ENCODE results near the gene KCNT1.

Gene KCNT1

DNA sequence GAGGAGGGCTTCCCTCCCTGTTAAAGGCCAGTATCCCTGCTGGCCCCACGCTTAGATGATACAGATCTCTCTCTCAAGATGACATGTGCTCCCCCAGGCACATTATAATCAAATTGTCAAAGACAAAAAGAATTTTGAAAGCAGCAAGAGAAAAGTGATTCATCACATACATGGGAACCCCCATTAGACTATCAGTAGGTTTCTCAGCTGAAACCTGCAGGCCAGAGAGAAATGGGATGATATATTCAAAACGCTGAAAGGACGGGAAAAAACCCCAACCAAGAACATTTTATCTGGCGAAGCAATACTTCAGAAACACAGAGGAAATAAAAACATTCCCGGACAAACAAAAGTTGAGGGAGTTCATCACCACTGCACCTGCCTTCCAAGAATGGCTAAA is 126.7 kb downstream of the KCNT1 start:
- DNase-seq (ENCODE audit: low read depth, low spot score) = no peak
- H3K27ac ChIP-seq = no peak overlapping the region

DNA sequence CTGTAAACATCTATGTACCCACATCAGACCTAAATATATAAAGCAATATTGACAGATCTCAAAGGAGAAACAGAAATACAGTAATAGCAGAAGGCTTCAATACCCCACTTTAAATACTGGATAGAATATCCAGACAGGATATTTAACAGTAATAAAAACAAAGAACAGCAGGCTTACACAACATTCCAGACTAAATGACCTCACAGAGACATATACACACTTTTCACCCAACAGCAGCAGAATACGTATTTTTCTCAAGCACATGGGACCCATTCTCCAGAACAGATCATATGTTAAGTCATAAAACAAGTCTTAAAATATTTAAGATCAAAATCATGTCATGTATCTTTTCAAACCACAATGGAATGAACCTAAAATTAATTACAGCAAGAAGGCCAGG is 128.5 kb downstream of the KCNT1 start:
- H3K27ac ChIP-seq = no peak overlapping the region
- no peak for DNase-seq (ENCODE audit: low read depth, low spot score)

DNA sequence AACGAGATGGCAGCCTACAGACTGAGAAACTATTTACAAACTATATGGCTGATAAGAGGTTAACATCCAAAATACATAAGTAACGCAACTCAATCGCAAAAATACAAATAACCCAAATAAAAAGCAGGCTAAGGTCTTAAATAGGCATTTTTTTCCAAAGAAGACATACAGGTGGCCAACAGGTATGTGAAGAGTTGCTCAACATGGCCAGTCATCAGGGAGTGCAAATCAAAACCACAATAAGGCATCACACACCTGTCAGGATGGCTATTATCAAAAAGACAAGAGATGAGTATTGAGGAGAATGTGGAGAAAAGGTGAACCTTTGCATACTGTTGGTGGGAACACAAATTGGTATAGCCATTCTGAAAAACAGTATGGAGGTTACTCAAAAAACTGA is 131.9 kb downstream of the KCNT1 start:
- DNase-seq (ENCODE audit: low read depth, low spot score) = no peak
- H3K27ac ChIP-seq = no peak overlapping the region

DNA sequence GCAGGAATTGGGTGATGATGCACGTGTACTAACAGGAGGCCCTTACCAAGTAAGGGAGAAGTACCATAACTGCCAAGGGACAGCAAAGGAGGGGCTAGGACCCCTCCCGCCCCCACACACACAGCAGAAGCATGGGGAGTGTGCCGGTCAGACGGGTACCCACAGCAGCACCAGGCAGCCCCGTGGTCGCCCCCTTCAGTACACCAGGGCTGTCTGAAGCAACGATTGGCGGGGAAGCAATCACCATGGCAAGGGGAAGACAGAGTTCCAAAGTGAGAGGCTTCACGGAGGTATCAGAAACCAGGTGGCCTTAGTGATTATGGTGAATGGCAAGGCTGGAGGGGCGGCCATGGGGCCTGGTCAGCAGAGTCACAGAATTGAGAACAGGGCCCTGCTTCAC is 133.1 kb downstream of the KCNT1 start:
- H3K27ac ChIP-seq = no peak overlapping the region
- DNase-seq (ENCODE audit: low read depth, low spot score) = no peak

DNA sequence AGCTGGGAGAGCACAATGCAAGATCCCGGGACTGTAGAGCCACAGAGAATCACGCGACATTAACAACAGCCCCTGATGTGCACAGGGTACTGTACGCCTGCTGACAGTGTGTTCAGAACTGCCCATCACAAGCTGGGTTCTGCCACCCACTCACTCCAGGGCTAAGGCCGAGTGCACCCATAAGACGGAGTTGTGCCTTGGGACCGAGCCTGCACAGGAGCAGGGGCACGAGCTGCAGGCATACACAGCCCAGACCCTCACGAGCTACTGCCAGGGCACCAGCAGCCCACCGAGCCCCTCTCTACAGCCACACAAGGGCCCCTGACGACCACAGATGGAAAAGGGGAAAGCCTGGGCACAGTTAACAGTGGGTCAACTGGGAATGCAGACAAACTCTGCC is 137.5 kb downstream of the KCNT1 start:
- DNase-seq (ENCODE audit: low read depth, low spot score) = no peak
- H3K27ac ChIP-seq = no peak overlapping the region

DNA sequence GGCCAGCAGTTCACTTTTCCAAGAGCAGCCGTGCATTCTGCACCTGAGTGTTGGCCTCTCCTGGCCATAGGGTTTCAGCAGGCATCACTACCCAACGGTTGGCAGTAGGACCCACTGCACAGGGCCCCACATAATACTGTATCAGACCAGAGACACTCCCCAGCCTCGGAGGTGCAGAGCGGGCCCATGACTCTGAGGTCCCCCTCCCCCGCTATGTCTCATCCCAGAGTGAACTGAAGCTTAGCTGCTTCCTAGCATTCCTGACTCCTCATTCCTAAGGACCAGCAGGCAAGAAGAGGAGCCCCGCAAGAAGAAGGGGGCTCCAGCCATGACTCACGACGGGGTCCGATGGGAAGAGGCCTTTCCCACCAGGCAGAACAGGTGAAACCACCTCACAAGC is 138.1 kb downstream of the KCNT1 start:
- no peak overlapping the region for H3K27ac ChIP-seq
- DNase-seq (ENCODE audit: low read depth, low spot score) = no peak

DNA sequence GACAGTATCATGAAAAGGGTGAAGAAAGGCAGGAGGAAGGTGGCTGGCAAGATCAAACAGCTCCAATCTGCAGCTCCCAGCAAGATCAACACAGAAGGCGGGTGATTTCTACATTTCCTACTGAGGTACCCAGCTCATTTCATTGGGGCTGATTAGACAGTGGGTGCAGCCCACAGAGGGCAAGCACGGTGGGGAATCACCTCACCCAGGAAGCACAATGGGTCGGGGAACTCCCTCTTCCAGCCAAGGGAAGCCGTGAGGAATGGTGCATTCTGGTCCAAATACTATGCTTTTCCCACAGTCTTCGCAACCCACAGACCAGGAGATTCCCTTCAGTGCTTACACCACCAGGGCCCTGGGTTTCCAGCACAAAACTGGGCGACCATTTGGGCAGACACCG is 138.6 kb downstream of the KCNT1 start:
- H3K27ac ChIP-seq = no peak overlapping the region
- no peak for DNase-seq (ENCODE audit: low read depth, low spot score)

All from epithelial cell of prostate (primary cell).